DMS 273 treated with DMSO at 0.1 percent for 48 hours (cell line): ENCODE measurements around the gene GPRC5A.

Experiments
- DNase-seq: peaks from one replicate; lab custom pipeline; 2025; lab: John Stamatoyannopoulos, UW

GPRC5A gene

GRCh38 chr12:12885096-12885792, 6.1 kb upstream of the GPRC5A start:
- no peak for DNase-seq

- no peak for DNase-seq
Observed at GRCh38 chr12:12887471-12887870, 3.9 kb upstream of the GPRC5A start.

GRCh38 chr12:12889701-12890100, 1.7 kb upstream of the GPRC5A start:
- DNase-seq = no peak

GRCh38 chr12:12890543-12891079, 751 bp upstream of the GPRC5A start:
- DNase-seq = peak; percentile 64

DNA sequence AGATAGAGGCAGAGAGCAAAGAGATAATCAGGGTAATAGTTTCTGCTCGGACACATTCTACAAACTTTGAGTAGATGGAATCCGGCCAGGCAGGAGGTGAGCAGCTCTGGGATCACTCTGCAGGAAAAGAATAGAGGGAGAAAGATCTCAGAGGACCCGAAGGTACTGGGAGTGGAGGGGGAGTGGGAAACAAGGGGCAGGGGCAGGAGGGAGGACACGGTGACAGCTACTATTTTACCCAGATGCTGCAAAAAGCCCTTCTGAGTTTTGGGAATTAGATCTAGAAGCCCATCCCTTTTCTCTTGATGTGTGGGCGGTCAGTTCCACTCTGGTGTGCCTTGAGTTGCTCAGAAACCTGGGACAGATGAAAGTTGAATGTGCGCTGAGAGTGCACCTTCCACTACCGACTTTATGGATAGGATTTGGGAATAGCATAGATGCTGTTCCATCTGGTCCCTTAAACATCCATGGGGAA, 556 bp downstream of the GPRC5A start:
- DNase-seq = no peak

DNA sequence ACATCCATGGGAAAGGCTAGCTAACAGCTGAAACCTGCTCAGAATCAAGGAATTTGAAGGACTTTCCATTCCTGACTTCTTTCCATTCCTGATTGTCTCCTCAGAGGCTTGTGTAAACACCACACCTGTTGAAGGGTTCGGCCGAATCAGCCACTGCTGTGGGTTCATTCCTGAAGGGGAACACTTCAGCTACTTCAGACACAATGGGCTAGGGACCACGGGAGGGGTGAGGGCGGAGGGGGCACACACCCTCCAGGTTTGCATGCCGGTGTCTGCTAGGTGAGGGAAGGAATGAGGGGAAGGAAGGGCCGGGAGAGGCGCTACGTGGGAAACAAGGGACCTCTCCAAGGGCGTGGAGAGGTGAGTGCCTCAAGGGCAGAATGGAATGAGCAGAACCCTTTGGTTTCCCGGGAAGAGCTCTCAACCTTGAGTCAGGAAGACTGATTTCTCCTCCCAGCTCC, 1.3 kb downstream of the GPRC5A start:
- no peak for DNase-seq

- DNase-seq = no peak
Observed at GRCh38 chr12:12893438-12893837, 2.1 kb downstream of the GPRC5A start.

DNA sequence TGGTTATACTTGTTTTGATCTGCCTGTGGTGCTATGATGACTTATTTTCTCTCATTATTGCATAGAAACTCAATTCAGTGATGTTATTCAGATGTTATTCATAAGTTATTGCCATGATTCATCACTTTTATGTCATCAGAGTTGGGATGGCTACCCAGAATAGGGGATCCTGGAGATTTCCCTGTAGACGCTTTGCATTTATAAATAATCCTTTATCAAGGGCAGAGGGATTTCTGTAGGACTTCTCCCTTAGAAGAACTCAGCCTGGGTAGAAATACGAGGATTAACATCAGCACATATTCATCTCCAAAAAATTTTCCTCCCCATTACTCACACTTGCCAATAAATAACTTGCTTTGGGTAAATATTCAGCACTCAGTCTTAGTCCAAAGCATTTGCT, 4.9 kb downstream of the GPRC5A start:
- no peak for DNase-seq

DNA sequence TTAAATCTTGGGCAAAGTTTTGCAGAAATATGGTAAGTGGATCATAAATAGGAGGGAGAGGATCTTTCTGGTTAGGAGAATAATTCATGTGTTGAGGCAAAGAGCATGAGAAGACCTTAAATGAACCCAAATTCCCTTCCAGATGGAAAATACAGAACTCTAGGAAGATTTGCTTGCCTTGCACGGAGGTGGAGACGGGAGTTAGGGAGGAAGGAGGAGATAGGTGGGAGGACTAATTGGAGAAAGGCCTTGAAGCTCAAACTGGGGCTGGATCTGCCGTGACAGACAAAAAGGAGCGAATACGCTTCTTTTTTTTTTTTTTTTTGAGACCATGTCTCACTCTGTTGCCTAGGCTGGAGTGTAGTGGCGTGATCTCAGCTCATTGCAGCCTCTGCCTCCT, 5.9 kb downstream of the GPRC5A start:
- no peak for DNase-seq

- DNase-seq = no peak
Observed at GRCh38 chr12:12898136-12898717, 6.9 kb downstream of the GPRC5A start.

GRCh38 chr12:12898911-12899511, 7.6 kb downstream of the GPRC5A start:
- no peak for DNase-seq

DNA sequence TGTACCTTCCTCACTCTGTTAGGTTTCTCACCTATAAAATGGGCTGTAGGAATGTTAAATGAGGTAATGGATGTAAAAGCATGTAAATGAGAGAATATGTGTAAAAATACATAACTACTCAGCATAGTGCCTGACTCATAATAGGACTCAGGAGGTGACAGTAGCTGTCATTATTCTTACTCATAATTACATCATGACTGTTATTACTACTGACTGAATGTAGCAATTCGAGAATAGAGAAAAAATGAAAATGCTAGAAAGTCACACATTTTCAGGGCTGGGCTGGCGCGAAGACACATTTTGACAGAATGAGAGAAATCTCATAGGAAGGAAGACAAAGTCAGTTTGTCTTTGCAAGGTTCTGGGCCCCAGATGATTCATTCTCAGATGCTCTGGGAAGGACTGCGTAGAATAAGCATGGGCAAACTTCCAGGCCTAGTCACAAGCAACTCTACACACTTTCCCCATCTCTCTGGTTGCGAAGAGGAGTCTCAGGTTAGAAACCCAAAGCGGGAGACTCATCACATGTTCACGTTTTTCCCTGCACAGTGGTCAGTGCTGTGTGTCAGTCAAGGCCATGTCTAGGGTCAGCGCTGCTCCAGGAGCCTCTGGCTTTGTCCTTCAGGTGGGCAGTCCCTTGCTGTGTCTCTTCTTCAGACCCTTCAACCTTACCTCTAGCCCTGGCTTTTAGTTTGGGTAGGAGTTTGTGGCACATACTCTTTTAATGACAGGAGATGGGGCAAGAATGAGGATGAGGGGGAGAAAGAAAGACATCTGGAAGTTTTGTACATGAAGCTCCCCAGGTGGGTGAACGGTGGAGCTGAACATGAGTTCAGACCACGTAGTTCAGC, 8.4 kb downstream of the GPRC5A start:
- no peak for DNase-seq

- DNase-seq = no peak
Observed at GRCh38 chr12:12900786-12901157, 9.4 kb downstream of the GPRC5A start.

GRCh38 chr12:12901158-12901791, 9.9 kb downstream of the GPRC5A start:
- no peak for DNase-seq

DNA sequence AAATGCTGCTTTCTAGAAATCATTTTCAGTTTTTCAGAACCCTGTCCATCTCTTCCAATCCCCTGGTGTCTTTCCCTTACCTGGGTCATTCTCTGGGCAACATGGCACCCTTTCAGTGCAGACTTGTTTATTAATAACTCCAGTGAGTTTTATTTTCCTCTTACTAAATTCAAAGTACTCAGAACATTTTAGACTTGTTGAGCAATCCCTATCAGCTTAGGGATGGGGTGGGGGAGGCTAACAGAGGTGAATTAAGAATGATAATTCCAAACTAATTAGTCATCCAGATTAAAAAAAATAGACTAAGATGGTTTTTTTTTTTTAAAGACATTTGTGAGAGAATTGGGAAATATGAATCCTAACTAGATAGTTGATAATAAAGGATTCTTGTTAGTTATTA, 10.7 kb downstream of the GPRC5A start:
- no peak for DNase-seq

GRCh38 chr12:12903642-12904609, 12.6 kb downstream of the GPRC5A start:
- DNase-seq = no peak

DNA sequence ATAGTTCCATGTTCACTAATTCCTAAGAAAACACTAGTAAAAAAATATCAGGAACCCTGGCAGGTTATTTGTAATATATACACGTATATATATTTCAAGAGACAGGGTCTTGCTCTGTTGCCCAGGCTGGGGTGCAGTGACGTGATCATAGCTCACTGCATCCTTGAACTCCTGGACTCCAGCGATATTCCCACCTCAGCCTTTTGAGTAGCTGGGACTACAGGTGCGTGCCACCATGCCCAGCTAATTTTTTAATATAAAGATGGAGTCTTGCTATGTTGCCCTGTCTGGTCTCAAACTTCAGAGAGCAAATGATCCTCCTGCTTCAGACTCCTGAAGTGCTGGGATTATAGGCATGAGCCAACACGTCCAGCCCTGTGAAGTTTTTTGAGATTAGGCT, 16.2 kb downstream of the GPRC5A start:
- no peak for DNase-seq

GRCh38 chr12:12908252-12908651, 16.9 kb downstream of the GPRC5A start:
- DNase-seq = no peak

DNA sequence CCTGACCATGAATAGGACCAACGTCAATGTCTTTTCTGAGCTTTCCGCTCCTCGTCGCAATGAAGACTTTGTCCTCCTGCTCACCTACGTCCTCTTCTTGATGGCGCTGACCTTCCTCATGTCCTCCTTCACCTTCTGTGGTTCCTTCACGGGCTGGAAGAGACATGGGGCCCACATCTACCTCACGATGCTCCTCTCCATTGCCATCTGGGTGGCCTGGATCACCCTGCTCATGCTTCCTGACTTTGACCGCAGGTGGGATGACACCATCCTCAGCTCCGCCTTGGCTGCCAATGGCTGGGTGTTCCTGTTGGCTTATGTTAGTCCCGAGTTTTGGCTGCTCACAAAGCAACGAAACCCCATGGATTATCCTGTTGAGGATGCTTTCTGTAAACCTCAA, 17.3 kb downstream of the GPRC5A start:
- no peak for DNase-seq

DNA sequence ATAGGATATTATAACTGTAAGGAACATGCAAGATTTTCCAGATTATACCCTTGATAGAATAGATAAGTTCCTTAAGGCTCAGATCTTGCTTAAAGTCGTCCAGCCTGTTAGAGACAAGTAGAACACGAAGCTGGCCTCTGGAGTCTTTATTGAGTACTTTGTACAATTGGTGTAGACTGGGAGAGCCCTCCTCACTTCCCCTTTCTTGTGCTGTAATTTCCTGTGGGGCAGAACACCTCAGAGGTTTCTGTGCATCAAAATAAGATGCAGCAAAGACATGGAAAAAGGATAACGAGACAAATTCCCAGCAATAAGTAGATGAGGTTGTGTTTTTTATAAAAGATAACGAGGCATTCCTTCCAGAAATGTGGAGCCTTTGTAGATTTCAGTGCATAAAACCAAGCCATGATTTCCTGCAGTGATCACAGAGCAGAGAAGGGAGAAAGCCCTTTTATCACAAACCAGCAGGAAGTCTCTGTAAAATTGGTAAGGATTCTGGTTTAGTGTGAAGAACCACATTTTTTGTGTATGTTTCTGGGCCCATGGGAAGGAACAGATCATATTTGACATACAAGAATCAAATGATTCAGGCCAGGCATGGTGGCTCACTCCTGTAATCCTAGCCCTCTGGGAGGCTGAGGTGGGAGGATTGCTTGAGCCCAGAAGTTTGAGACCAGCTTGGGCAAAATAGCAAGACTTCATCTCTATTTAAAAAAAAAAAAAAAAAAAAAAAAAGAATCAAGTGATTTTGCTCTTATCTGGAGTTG, 18.0 kb downstream of the GPRC5A start:
- no peak for DNase-seq
